ENCODE results near the gene ASB4. TPM values are rescaled to one million over a fixed set of nuclear protein-coding genes. Genes with fewer than 3 reads are reported as not detected.
"Not testable (repeated sequence)": the region's sequence is repeated elsewhere in the genome, so short reads cannot be mapped to it uniquely, and the experiment has no call there.

Gene ASB4
- total and polyA plus RNA-seq, 8 donors, result 0.16 to 1.9 (median 0.53) TPM

GRCh38 chr7:95547361-95548348 lies 61.9 kb downstream of the ASB4 start:
- Histone ChIP-seq H3K9me3 (no peaks in the 10 kb centered on the region), H3K4me1 (peaks cover 43 to 52% (median 47%) of the 10 kb centered on the region in 3 donors), H3K27me3 (no peaks in the 10 kb centered on the region), H3K36me3 (no peaks in the 10 kb centered on the region), H3K4me3 (no peak overlapping the region), H3K27ac (peak overlapping the region in 2 of 4 donors; percentile 40 to 93)
- FAIRE-seq (peak; percentile 34), ATAC-seq (no peak), DNase-seq (no peak)
- 36 to 45% methylated on average over 6 of the region's 6 CpGs for WGBS, 2 donors
- TF ChIP-seq, protein P1, sequence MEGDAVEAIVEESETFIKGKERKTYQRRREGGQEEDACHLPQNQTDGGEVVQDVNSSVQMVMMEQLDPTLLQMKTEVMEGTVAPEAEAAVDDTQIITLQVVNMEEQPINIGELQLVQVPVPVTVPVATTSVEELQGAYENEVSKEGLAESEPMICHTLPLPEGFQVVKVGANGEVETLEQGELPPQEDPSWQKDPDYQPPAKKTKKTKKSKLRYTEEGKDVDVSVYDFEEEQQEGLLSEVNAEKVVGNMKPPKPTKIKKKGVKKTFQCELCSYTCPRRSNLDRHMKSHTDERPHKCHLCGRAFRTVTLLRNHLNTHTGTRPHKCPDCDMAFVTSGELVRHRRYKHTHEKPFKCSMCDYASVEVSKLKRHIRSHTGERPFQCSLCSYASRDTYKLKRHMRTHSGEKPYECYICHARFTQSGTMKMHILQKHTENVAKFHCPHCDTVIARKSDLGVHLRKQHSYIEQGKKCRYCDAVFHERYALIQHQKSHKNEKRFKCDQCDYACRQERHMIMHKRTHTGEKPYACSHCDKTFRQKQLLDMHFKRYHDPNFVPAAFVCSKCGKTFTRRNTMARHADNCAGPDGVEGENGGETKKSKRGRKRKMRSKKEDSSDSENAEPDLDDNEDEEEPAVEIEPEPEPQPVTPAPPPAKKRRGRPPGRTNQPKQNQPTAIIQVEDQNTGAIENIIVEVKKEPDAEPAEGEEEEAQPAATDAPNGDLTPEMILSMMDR (IDR thresholded peaks at IDR 0.05), result no peak
- intact Hi-C loops (cut with DNase I), result loop anchor here in 1 of 3 donors (10.0 kb wide), 1 partner anchor 47 kb away; the partner anchor contains the start of gene PDK4

- ATAC-seq, result peak; percentile 88 to 94 (median 90)
- H3K9me3 ChIP-seq, result no peaks in the 10 kb centered on the region
- FAIRE-seq, result peak; percentile 9
- intact Hi-C loops (cut with DNase I), result loop anchor here in 2 of 3 donors (10.0 kb wide), 2 partner anchors 45 to 55 kb away; partner anchors contain the start of gene PDK4 (in 1 of the 2)
- TF ChIP-seq, protein P1 (IDR thresholded peaks at IDR 0.05), result no peak
- no peaks in the 10 kb centered on the region for H3K36me3 ChIP-seq
- peak in 5 of 6 donors; percentile 81 to 87 (median 85) for DNase-seq
- peak overlapping the region; percentile 90 to 93 (median 93) for H3K27ac ChIP-seq
- no peaks in the 10 kb centered on the region for H3K27me3 ChIP-seq
- peak overlapping the region in 1 of 4 donors; percentile 5 for H3K4me3 ChIP-seq
- peaks cover 43 to 52% (median 47%) of the 10 kb centered on the region in 3 donors for H3K4me1 ChIP-seq
- 6 to 7% methylated on average over 6 of the region's 6 CpGs for WGBS, 2 donors
Measured at GRCh38 chr7:95549818-95550529, 64.2 kb downstream of the ASB4 start.

DNA sequence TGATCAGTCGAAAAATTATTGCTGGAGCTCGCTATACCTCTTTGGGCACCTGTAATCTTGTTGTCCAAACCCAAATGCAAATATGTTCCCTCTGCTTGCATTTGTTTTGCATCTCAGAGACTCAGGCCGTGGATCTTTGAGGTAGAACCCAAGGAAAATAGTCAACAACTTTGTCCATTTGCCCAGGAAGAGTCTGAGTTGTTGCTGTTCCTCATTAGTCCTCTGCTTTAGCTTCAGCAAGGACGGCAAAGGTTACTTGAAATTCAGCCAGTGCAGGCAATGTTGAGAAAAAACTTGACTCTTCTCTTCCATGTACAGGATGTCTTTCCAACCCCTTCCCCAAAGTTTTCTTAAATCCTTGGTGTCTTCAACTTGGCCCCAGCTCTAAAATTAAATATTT lies 64.8 kb downstream of the ASB4 start:
- no peaks in the 10 kb centered on the region for H3K9me3 ChIP-seq
- FAIRE-seq (no peak), DNase-seq (no peak), ATAC-seq (peak in 3 of 4 donors; percentile 5 to 20 (median 6))
- no peaks in the 10 kb centered on the region for H3K36me3 ChIP-seq
- WGBS, 2 donors, result 14 to 20% methylated on average over 4 of the region's 4 CpGs
- H3K27ac ChIP-seq, result peak overlapping the region; percentile 90 to 93 (median 93)
- TF ChIP-seq, protein P1 (IDR thresholded peaks at IDR 0.05), result no peak
- H3K4me3 ChIP-seq, result peak overlapping the region in 1 of 4 donors; percentile 5
- H3K4me1 ChIP-seq, result peaks cover 43 to 48% (median 47%) of the 10 kb centered on the region in 3 donors
- intact Hi-C loops (cut with DNase I), result loop anchor here in 1 of 3 donors (10.0 kb wide), 1 partner anchor 54 kb away; no protein-coding TSS in a partner anchor
- H3K27me3 ChIP-seq, result no peaks in the 10 kb centered on the region

DNA sequence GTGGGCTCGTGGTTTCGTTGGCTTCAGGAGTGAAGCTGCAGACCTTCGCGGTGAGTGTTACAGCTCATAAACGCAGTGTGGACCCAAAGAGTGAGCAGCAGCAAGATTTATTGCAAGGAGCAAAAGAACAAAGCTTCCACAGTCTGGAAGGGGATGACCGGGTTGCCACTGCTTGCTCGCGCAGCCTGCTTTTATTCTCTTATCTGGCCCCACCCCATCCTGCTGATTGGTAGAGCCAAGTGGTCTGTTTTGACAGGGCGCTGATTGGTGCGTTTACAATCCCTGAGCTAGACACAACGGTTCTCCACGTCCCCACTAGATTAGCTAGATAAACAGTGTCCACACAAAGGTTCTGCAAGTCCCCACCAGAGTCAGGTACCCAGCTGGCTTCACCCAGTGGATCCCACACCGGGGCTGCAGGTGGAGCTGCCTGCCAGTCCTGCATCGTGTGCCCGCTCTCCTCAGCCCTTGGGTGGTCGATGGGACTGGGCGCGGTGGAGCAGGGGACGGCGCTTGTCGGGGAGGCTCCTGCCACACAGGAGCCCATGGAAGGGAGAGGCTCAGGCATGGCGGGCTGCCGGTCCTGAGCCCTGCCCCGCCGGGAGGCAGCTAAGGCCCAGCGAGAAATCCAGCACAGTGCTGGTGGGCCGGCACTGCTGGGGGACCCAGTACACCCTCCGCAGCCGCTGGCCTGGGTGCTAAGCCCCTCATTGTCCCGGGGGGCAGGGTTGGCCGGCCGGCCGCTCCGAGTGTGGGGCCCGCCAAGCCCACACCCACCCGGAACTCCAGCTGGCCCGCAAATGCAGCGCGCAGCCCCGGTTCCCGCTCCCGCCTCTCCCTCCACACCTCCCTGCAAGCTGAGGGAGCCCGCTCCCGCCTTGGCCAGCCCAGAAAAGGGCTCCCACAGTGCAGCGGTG lies 66.5 kb downstream of the ASB4 start:
- 80 to 93% methylated on average over 26 to 36 of the region's 45 CpGs for WGBS, 2 donors
- intact Hi-C loops (cut with DNase I), result loop anchor here in 1 of 3 donors (10.0 kb wide), 1 partner anchor 53 kb away; no protein-coding TSS in a partner anchor
- FAIRE-seq, result not testable (repeated sequence)

More for the DNA sequence above, 66.5 kb downstream of the ASB4 start:
- not testable (repeated sequence) for H3K4me3 ChIP-seq, H3K36me3 ChIP-seq, H3K9me3 ChIP-seq, H3K27ac ChIP-seq, ATAC-seq, H3K27me3 ChIP-seq
- peaks cover 31 to 41% (median 32%) of the 10 kb centered on the region in 3 donors for H3K4me1 ChIP-seq
- peak in 1 of 6 donors; percentile 22 for DNase-seq
